ENCODE measurements around the gene SUN2. TPM values are rescaled to one million over a fixed set of nuclear protein-coding genes. Genes with fewer than 3 reads are reported as not detected.

The SUN2 gene
- total and polyA plus RNA-seq, 10 of the 15 experiments (the other 5 are each of a cell fraction or from before 2014, with no cell fraction given), result 0.18 to 107 (median 35.9) TPM

DNA sequence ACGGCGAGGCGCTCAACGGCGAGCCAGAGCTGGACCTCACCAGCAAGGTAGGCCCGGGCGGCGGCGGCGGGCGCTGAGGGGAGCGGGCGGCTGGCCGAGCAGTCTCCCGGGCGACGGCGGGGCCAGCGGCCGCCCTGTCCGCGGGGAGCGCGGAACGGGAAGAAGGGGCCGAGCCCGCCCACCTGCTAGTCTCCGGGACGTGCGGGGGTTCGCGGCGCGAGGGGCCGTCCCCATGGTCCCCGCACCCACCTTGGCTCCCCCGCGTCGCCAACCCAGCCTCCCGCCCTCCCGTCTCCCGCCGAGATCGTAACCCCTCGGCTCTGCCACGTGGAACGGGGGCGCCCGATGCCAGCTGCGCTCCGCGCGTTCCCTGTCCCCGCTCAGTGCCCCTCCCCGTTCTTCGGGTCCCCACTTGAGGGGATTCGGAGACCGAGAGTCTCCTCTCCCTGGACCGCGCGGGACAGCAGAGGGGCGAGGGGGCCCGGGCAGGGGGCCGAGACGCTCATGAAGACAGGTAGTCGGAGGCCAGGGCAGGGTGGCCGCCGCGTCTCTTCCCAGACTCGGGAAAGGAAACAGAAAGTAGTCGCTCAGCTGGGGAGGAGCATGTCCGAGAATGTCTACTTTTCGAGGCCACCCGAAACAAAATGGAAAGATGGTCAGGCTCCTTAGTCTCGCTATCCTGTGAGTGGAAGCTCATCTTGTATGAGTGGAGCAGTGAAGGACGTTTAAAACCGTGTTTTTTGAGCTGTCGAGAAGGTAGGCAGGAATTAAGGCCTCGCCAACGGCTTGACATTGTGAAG lies 49.5 kb downstream of the SUN2 start (continued):
- TF ChIP-seq MYB (IDR thresholded peaks at IDR 0.05; ENCODE audit: borderline replicate concordance, low read depth, low read length) (no peak), POLR2AphosphoS5 (IDR thresholded peaks at IDR 0.05; ENCODE audit: low read length) (no peak; the same call in 1 of the 2 replicates), NBN (IDR thresholded peaks at IDR 0.05) (no peak), MXI1 (IDR thresholded peaks at IDR 0.05; ENCODE audit: low read depth, low read length) (peak; percentile 64), HCFC1 (IDR thresholded peaks at IDR 0.05; ENCODE audit: low read length) (peak; percentile 5; the same call in 1 of the 2 replicates), ZNF622 (IDR thresholded peaks at IDR 0.05) (no peak), SMAD1 (IDR thresholded peaks at IDR 0.05; ENCODE audit: low read depth, partially characterized antibody) (no peak), PML (IDR thresholded peaks at IDR 0.05; ENCODE audit: low read length) (no peak), NR2C2 (IDR thresholded peaks at IDR 0.05; ENCODE audit: borderline replicate concordance, control insufficient read depth, insufficient read length, low read depth) (no peak), RUNX3 (IDR thresholded peaks at IDR 0.05; ENCODE audit: low read length) (no peak), ZNF274 (IDR thresholded peaks at IDR 0.05; ENCODE audit: insufficient read depth, insufficient read length) (no peak), SMAD5 (IDR thresholded peaks at IDR 0.05; ENCODE audit: low read depth) (no peak), ZNF384 (IDR thresholded peaks at IDR 0.05; ENCODE audit: borderline replicate concordance, low read depth, low read length) (no peak), ESRRA (IDR thresholded peaks at IDR 0.05; ENCODE audit: low read length) (no peak), EP300 (IDR thresholded peaks at IDR 0.05; ENCODE audit: borderline replicate concordance in 1 of 2, control insufficient read depth in 1 of 2, low read depth in 2 of 2, low read length in 2 of 2) (no peak), NFIC (IDR thresholded peaks at IDR 0.05; ENCODE audit: low read depth, low read length) (no peak), GATAD2B (conservative IDR thresholded peaks at IDR 0.05; ENCODE audit: low read depth) (peak; percentile 88), CREM (IDR thresholded peaks at IDR 0.05; ENCODE audit: low read depth) (no peak), IRF4 (IDR thresholded peaks at IDR 0.05; ENCODE audit: low read depth, low read length) (no peak)
- TF ChIP-seq, protein P1, sequence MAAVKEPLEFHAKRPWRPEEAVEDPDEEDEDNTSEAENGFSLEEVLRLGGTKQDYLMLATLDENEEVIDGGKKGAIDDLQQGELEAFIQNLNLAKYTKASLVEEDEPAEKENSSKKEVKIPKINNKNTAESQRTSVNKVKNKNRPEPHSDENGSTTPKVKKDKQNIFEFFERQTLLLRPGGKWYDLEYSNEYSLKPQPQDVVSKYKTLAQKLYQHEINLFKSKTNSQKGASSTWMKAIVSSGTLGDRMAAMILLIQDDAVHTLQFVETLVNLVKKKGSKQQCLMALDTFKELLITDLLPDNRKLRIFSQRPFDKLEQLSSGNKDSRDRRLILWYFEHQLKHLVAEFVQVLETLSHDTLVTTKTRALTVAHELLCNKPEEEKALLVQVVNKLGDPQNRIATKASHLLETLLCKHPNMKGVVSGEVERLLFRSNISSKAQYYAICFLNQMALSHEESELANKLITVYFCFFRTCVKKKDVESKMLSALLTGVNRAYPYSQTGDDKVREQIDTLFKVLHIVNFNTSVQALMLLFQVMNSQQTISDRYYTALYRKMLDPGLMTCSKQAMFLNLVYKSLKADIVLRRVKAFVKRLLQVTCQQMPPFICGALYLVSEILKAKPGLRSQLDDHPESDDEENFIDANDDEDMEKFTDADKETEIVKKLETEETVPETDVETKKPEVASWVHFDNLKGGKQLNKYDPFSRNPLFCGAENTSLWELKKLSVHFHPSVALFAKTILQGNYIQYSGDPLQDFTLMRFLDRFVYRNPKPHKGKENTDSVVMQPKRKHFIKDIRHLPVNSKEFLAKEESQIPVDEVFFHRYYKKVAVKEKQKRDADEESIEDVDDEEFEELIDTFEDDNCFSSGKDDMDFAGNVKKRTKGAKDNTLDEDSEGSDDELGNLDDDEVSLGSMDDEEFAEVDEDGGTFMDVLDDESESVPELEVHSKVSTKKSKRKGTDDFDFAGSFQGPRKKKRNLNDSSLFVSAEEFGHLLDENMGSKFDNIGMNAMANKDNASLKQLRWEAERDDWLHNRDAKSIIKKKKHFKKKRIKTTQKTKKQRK (IDR thresholded peaks at IDR 0.05; ENCODE audit: low read depth, low read length), result no peak
- TF ChIP-seq, protein P2, sequence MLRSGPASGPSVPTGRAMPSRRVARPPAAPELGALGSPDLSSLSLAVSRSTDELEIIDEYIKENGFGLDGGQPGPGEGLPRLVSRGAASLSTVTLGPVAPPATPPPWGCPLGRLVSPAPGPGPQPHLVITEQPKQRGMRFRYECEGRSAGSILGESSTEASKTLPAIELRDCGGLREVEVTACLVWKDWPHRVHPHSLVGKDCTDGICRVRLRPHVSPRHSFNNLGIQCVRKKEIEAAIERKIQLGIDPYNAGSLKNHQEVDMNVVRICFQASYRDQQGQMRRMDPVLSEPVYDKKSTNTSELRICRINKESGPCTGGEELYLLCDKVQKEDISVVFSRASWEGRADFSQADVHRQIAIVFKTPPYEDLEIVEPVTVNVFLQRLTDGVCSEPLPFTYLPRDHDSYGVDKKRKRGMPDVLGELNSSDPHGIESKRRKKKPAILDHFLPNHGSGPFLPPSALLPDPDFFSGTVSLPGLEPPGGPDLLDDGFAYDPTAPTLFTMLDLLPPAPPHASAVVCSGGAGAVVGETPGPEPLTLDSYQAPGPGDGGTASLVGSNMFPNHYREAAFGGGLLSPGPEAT (IDR thresholded peaks at IDR 0.05; ENCODE audit: low read depth), result no peak
- TF ChIP-seq, protein P3, sequence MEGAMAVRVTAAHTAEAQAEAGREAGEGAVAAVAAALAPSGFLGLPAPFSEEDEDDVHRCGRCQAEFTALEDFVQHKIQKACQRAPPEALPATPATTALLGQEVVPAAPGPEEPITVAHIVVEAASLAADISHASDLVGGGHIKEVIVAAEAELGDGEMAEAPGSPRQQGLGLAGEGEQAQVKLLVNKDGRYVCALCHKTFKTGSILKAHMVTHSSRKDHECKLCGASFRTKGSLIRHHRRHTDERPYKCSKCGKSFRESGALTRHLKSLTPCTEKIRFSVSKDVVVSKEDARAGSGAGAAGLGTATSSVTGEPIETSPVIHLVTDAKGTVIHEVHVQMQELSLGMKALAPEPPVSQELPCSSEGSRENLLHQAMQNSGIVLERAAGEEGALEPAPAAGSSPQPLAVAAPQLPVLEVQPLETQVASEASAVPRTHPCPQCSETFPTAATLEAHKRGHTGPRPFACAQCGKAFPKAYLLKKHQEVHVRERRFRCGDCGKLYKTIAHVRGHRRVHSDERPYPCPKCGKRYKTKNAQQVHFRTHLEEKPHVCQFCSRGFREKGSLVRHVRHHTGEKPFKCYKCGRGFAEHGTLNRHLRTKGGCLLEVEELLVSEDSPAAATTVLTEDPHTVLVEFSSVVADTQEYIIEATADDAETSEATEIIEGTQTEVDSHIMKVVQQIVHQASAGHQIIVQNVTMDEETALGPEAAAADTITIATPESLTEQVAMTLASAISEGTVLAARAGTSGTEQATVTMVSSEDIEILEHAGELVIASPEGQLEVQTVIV (IDR thresholded peaks at IDR 0.05; ENCODE audit: borderline replicate concordance, partially characterized antibody), result no peak
- TF ChIP-seq, protein P4, sequence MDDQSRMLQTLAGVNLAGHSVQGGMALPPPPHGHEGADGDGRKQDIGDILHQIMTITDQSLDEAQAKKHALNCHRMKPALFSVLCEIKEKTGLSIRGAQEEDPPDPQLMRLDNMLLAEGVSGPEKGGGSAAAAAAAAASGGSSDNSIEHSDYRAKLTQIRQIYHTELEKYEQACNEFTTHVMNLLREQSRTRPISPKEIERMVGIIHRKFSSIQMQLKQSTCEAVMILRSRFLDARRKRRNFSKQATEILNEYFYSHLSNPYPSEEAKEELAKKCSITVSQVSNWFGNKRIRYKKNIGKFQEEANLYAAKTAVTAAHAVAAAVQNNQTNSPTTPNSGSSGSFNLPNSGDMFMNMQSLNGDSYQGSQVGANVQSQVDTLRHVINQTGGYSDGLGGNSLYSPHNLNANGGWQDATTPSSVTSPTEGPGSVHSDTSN (IDR thresholded peaks at IDR 0.05; ENCODE audit: insufficient replicate concordance, low read depth, low read length), result no peak

Measured in GM12878 (cell line).